ENCODE measurements around the gene ADO. TPM values are rescaled to one million over a fixed set of nuclear protein-coding genes. Genes with fewer than 3 reads are reported as not detected.

ADO gene
- polyA plus RNA-seq, 3 donors from 2014 or later: 1.0 to 5.0 (median 2.3) TPM

- Mint-ChIP-seq H3K27me3 (ENCODE audit: low read depth in 3 of 3) (peaks cover 5 to 10% (median 10%) of the 10 kb centered on the region in 3 donors), H3K9me3 (peaks cover 0 to 2% (median 0%) of the 10 kb centered on the region in 6 donors), H3K4me3 (peak overlapping the region; percentile 94 to 99 (median 97)), H3K36me3 (peaks cover 0 to 10% (median 3%) of the 10 kb centered on the region in 3 donors), H3K27ac (peak overlapping the region; percentile 97 to 99 (median 98)), H3K4me1 (peaks cover 32 to 43% of the 10 kb centered on the region in 2 donors)
- no peak for DNase-seq
These were observed 680 bp upstream of the ADO start for GRCh38 chr10:62803724-62804355.

GRCh38 chr10:62805231-62806099 lies 945 bp downstream of the ADO start:
- Mint-ChIP-seq H3K27me3 (ENCODE audit: low read depth in 3 of 3) (peaks cover 5 to 10% (median 10%) of the 10 kb centered on the region in 3 donors), H3K4me3 (peak overlapping the region; percentile 90 to 98 (median 95)), H3K27ac (peak overlapping the region; percentile 89 to 97 (median 92)), H3K9me3 (peaks cover 0 to 1% (median 0%) of the 10 kb centered on the region in 6 donors), H3K36me3 (peaks cover 0 to 10% (median 3%) of the 10 kb centered on the region in 3 donors), H3K4me1 (peaks cover 32 to 55% of the 10 kb centered on the region in 2 donors)
- no peak for DNase-seq

- Mint-ChIP-seq H3K4me3 (peak overlapping the region; percentile 90 to 98 (median 95)), H3K4me1 (peaks cover 34 to 63% of the 10 kb centered on the region in 2 donors), H3K27me3 (ENCODE audit: low read depth in 3 of 3) (peaks cover 3 to 10% (median 10%) of the 10 kb centered on the region in 3 donors), H3K9me3 (no peaks in the 10 kb centered on the region), H3K36me3 (peaks cover 0 to 10% (median 3%) of the 10 kb centered on the region in 3 donors), H3K27ac (peak overlapping the region; percentile 40 to 93 (median 68))
- DNase-seq: no peak
These were observed 1.7 kb downstream of the ADO start for GRCh38 chr10:62806251-62806650.

- Mint-ChIP-seq H3K27me3 (ENCODE audit: low read depth in 3 of 3) (peaks cover 0 to 4% (median 3%) of the 10 kb centered on the region in 3 donors), H3K27ac (no peak overlapping the region), H3K36me3 (peaks cover 0 to 15% (median 3%) of the 10 kb centered on the region in 3 donors), H3K9me3 (no peaks in the 10 kb centered on the region), H3K4me1 (peaks cover 57 to 88% of the 10 kb centered on the region in 2 donors), H3K4me3 (no peak overlapping the region)
- DNase-seq: no peak
These were observed 5.8 kb downstream of the ADO start for GRCh38 chr10:62810156-62810902.

- peaks cover 0 to 15% (median 3%) of the 10 kb centered on the region in 3 donors for H3K36me3 Mint-ChIP-seq
- H3K27ac Mint-ChIP-seq: peak overlapping the region in 5 of 6 donors; percentile 6 to 72 (median 41)
- peaks cover 3 to 9% (median 8%) of the 10 kb centered on the region in 3 donors for H3K27me3 Mint-ChIP-seq (ENCODE audit: low read depth in 3 of 3)
- H3K9me3 Mint-ChIP-seq: no peaks in the 10 kb centered on the region
- DNase-seq: peak; percentile 9 to 19 (median 16)
- H3K4me3 Mint-ChIP-seq: peak overlapping the region in 2 of 5 donors; percentile 15 to 24
- peaks cover 57 to 91% of the 10 kb centered on the region in 2 donors for H3K4me1 Mint-ChIP-seq
These were observed 6.8 kb downstream of the ADO start for GRCh38 chr10:62811159-62811875.

- Mint-ChIP-seq H3K4me3 (peak overlapping the region in 2 of 5 donors; percentile 35 to 59), H3K27ac (peak overlapping the region in 1 of 6 donors; percentile 52), H3K9me3 (no peaks in the 10 kb centered on the region), H3K4me1 (peaks cover 51 to 91% of the 10 kb centered on the region in 2 donors), H3K27me3 (ENCODE audit: low read depth in 3 of 3) (peaks cover 4 to 22% (median 16%) of the 10 kb centered on the region in 3 donors), H3K36me3 (peaks cover 0 to 5% (median 0%) of the 10 kb centered on the region in 3 donors)
- no peak for DNase-seq
These were observed 8.3 kb downstream of the ADO start for GRCh38 chr10:62812672-62813439.

GRCh38 chr10:62813453-62813852 lies 8.9 kb downstream of the ADO start:
- Mint-ChIP-seq H3K27ac (no peak overlapping the region), H3K4me1 (peaks cover 54 to 90% of the 10 kb centered on the region in 2 donors), H3K9me3 (no peaks in the 10 kb centered on the region), H3K36me3 (peaks cover 0 to 5% (median 0%) of the 10 kb centered on the region in 3 donors), H3K4me3 (peak overlapping the region in 4 of 5 donors; percentile 81 to 98 (median 94)), H3K27me3 (ENCODE audit: low read depth in 3 of 3) (peaks cover 4 to 23% (median 16%) of the 10 kb centered on the region in 3 donors)
- DNase-seq: no peak

- Mint-ChIP-seq H3K4me3 (peak overlapping the region; percentile 81 to 100 (median 96)), H3K36me3 (peaks cover 0 to 5% (median 0%) of the 10 kb centered on the region in 3 donors), H3K27ac (peak overlapping the region in 1 of 6 donors; percentile 26), H3K27me3 (ENCODE audit: low read depth in 3 of 3) (peaks cover 6 to 23% (median 17%) of the 10 kb centered on the region in 3 donors), H3K9me3 (no peaks in the 10 kb centered on the region), H3K4me1 (peaks cover 53 to 85% of the 10 kb centered on the region in 2 donors)
- no peak for DNase-seq
These were observed 9.5 kb downstream of the ADO start for GRCh38 chr10:62813981-62814380.

GRCh38 chr10:62814756-62815380 lies 10.3 kb downstream of the ADO start:
- DNase-seq: peak in 2 of 3 donors; percentile 14
- Mint-ChIP-seq H3K36me3 (peaks cover 0 to 5% (median 0%) of the 10 kb centered on the region in 3 donors), H3K27ac (peak overlapping the region in 2 of 6 donors; percentile 50 to 74), H3K4me1 (peaks cover 54 to 81% of the 10 kb centered on the region in 2 donors), H3K9me3 (no peaks in the 10 kb centered on the region), H3K4me3 (peak overlapping the region; percentile 93 to 100 (median 98)), H3K27me3 (ENCODE audit: low read depth in 3 of 3) (peaks cover 9 to 26% (median 25%) of the 10 kb centered on the region in 3 donors)

GRCh38 chr10:62815381-62816075 lies 11.0 kb downstream of the ADO start:
- Mint-ChIP-seq H3K4me1 (peaks cover 54 to 74% of the 10 kb centered on the region in 2 donors), H3K27ac (peak overlapping the region; percentile 95 to 99 (median 97)), H3K4me3 (peak overlapping the region; percentile 93 to 100 (median 98)), H3K9me3 (no peaks in the 10 kb centered on the region), H3K36me3 (peaks cover 0 to 5% (median 0%) of the 10 kb centered on the region in 3 donors), H3K27me3 (ENCODE audit: low read depth in 3 of 3) (peaks cover 11 to 29% (median 25%) of the 10 kb centered on the region in 3 donors)
- DNase-seq: peak; percentile 19 to 30 (median 23)

- peak overlapping the region; percentile 95 to 99 (median 97) for H3K27ac Mint-ChIP-seq
- H3K27me3 Mint-ChIP-seq (ENCODE audit: low read depth in 3 of 3): peaks cover 11 to 31% (median 25%) of the 10 kb centered on the region in 3 donors
- H3K4me3 Mint-ChIP-seq: peak overlapping the region; percentile 93 to 100 (median 98)
- no peaks in the 10 kb centered on the region for H3K9me3 Mint-ChIP-seq
- H3K4me1 Mint-ChIP-seq: peaks cover 54 to 70% of the 10 kb centered on the region in 2 donors
- no peak for DNase-seq
- H3K36me3 Mint-ChIP-seq: peaks cover 0 to 5% (median 0%) of the 10 kb centered on the region in 3 donors
These were observed 11.5 kb downstream of the ADO start for GRCh38 chr10:62816076-62816330.
